Osteoblast (primary cell): ENCODE measurements around the gene MAD1L1. TPM values are rescaled to one million over a fixed set of nuclear protein-coding genes. Genes with fewer than 3 reads are reported as not detected.
"Not testable (repeated sequence)": the region's sequence is repeated elsewhere in the genome, so short reads cannot be mapped to it uniquely, and the experiment has no call there.

ENCODE experiments used
- DNase-seq: peaks from one replicate; pipeline ENCODE4 v3.0.0; 2011; ENCODE audit warnings: low spot score, mixed read lengths; ENCODE audit not compliant: insufficient read length; ENCODE audit errors: missing footprints
- H2AFZ ChIP-seq: 2 replicates; pipeline ENCODE4 v1.6.0; 2011; ENCODE audit warnings: mild to moderate bottlenecking, low read length
- H3K27ac ChIP-seq: 2 replicates; pipeline ENCODE4 v1.5.1; 2011; ENCODE audit warnings: mild to moderate bottlenecking, low read depth, low read length, moderate library complexity
- H3K27me3 ChIP-seq: 2 replicates; pipeline ENCODE4 v1.6.0; 2012; ENCODE audit warnings: mild to moderate bottlenecking, control low read depth, inconsistent platforms, low read length, moderate library complexity; ENCODE audit not compliant: insufficient read depth
- H3K36me3 ChIP-seq: 2 replicates; pipeline ENCODE4 v1.5.1; 2011; ENCODE audit warnings: mild to moderate bottlenecking, low read length, control low read depth, moderate library complexity; ENCODE audit not compliant: insufficient read depth
- H3K4me1 ChIP-seq: 2 replicates; pipeline ENCODE4 v1.5.1; 2011; ENCODE audit warnings: mild to moderate bottlenecking, low read length, control low read depth, moderate library complexity; ENCODE audit not compliant: insufficient read depth
- H3K4me2 ChIP-seq: 2 replicates; pipeline ENCODE4 v1.6.0; 2011; ENCODE audit warnings: mild to moderate bottlenecking, low read length; ENCODE audit not compliant: insufficient read depth
- H3K4me3 ChIP-seq: fragments of 200-600 bp; sonication (generic); 3 replicates; pipeline ENCODE4 v1.5.1; 2012; ENCODE audit warnings: mild to moderate bottlenecking, low read length, inconsistent platforms; ENCODE audit not compliant: insufficient read depth
- H3K79me2 ChIP-seq: 2 replicates; pipeline ENCODE4 v1.6.0; 2012; ENCODE audit warnings: mild to moderate bottlenecking, low read length, control low read depth, inconsistent platforms; ENCODE audit not compliant: insufficient read depth
- H3K9me3 ChIP-seq: 2 replicates; pipeline ENCODE4 v1.5.1; 2011; ENCODE audit warnings: low read depth, low read length, control low read depth
- H4K20me1 ChIP-seq: 2 replicates; pipeline ENCODE4 v1.6.0; 2012; ENCODE audit warnings: mild to moderate bottlenecking, low read length, control low read depth; ENCODE audit not compliant: insufficient read depth
- total RNA-seq: library from RNA; depleted of rRNA; stranded (reverse); fragments of >200 nt; gene quantifications from 2 replicates; pipeline ENCODE4 v1.2.3, GENCODE V29; 2012
- TF ChIP-seq, protein P1 (sequence below): IDR thresholded peaks from 2 replicates; pipeline ENCODE4 v1.5.1; 2011; ENCODE audit warnings: mild to moderate bottlenecking, low read depth, low read length, moderate library complexity; ENCODE audit errors: extremely low read depth

MAD1L1 gene
- total RNA-seq, 1 donor: 66.2 TPM

DNA sequence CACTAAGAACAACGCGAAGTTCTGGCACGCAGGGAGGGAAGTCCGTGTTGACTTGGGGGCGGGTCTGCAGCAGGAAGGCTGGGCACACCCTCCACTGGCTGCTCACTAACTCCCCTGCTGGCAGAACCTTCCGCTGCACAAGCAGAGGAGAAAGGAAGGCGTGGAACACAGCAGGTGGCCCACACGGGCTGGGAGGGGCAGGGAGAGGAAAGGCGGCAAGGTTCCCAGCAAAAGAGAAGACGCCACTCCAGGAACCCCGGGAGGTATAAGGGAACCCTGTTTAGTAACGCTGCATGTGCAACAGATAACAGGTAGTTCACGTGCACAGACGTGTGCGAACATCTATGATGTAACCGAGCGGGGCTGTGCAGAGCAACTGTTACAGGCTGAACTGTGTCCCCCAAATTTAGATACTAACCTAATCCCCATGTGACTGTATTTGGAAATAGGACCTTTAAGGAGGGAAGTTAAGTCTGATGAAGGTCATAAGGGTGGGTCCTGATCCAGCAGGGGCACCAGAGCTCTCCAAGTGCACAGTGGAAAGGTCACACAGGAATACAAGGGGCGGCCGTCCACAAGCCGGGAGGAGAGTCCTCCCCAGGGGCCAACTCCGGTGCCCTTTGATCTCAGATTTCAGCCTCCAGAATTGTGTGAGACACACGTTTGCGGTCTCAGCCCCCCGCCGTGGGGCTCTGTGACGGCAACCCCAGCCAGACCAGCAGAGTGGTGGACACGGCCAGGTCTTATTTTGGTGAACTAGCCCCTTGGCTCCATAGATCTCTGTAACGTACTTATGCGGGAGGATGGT lies 357.1 kb downstream of the MAD1L1 start:
- H3K4me2 ChIP-seq, H3K4me3 ChIP-seq, H3K9me3 ChIP-seq, H3K79me2 ChIP-seq, H2AFZ ChIP-seq, H3K36me3 ChIP-seq, DNase-seq, H3K27ac ChIP-seq, H4K20me1 ChIP-seq, H3K4me1 ChIP-seq, H3K27me3 ChIP-seq: not testable (repeated sequence)
- TF ChIP-seq, protein P1, sequence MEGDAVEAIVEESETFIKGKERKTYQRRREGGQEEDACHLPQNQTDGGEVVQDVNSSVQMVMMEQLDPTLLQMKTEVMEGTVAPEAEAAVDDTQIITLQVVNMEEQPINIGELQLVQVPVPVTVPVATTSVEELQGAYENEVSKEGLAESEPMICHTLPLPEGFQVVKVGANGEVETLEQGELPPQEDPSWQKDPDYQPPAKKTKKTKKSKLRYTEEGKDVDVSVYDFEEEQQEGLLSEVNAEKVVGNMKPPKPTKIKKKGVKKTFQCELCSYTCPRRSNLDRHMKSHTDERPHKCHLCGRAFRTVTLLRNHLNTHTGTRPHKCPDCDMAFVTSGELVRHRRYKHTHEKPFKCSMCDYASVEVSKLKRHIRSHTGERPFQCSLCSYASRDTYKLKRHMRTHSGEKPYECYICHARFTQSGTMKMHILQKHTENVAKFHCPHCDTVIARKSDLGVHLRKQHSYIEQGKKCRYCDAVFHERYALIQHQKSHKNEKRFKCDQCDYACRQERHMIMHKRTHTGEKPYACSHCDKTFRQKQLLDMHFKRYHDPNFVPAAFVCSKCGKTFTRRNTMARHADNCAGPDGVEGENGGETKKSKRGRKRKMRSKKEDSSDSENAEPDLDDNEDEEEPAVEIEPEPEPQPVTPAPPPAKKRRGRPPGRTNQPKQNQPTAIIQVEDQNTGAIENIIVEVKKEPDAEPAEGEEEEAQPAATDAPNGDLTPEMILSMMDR: peak; percentile 12

DNA sequence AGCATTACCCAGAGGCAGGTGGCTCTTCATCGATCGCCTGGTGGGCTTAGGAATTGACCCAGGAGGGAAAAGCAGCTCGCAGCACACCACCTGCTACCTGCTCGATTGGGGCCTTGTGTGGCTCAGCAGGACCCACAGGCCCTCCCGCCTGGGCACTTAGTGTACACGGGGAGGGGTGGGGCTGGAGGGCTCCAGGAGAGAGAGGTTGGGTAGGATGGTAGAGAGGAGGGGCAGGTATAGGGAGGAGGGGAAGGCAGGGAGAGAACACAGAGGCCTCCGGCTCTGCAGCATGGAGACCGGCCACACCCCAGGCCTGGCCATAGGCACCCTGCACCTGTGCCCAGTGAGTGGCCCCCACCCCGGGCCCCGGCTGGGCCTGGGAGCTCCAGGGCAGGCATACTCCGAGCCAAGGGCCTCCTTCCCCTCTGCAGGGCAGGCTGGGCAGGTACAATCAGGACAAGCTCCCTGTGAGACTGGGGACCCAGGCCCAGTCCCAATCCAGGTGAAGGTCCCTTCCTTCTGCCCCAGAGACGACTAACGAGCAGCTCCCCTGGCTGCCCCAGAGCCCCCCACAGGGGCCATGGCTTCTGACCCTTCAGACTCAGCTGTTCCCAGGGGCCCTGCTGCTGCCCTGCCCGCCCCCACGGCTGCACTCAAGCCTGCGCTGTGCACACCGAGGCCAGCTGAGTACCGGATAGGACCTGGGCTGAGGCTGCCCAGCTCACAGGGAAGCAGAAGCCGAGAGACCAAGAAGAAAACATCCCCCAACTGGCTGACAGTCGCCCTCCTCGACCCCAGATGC lies 358.0 kb downstream of the MAD1L1 start:
- H3K27me3 ChIP-seq, H3K27ac ChIP-seq, H3K9me3 ChIP-seq, H3K4me3 ChIP-seq, H3K4me1 ChIP-seq, H4K20me1 ChIP-seq, H2AFZ ChIP-seq, H3K4me2 ChIP-seq, H3K79me2 ChIP-seq, H3K36me3 ChIP-seq, DNase-seq: not testable (repeated sequence)

DNA sequence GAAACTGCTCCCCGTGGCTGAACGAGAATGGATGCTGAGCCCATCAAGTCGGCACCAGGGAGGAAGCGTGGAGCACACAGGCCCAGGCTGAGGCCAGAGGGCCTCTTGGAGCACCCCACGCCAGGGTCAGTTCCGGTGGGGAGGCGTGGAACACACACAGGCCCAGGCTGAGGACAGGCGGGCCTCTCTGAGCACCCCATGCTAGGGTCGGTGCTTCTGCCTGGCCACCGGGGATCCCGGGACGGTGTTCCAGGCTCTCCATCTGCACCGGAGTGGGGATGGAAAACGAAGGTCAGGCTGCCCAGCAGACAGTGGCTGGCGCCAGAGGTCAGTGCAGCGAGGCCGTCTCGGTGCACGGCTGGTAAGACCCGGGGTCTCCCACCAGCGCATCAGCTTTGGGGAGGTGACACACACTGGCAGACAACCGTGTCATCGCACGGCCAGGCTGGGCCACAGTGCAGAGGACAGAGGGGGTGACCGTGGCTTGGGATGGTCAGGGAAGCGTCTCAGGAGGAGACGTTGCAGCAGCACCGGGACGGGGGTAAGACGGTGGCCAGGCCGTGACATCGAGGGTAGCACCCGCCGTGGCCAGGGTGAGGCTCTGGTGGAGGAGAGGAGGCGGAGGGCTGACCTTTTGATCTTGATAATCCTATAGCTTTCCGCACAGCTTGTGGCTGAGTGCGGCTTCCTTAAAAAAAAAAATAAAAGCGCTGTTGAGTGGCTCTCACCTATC lies 358.7 kb downstream of the MAD1L1 start:
- Histone ChIP-seq H2AFZ (no peak overlapping the region), H3K9me3 (no peaks in the 10 kb centered on the region), H3K79me2 (no peaks in the 10 kb centered on the region), H3K4me3 (no peak overlapping the region), H3K4me1 (no peaks in the 10 kb centered on the region), H3K36me3 (peaks cover 3% of the 10 kb centered on the region), H4K20me1 (peaks cover 2% of the 10 kb centered on the region), H3K4me2 (no peak overlapping the region), H3K27me3 (no peaks in the 10 kb centered on the region), H3K27ac (no peak overlapping the region)
- no peak for DNase-seq
- TF ChIP-seq, protein P1: no peak

DNA sequence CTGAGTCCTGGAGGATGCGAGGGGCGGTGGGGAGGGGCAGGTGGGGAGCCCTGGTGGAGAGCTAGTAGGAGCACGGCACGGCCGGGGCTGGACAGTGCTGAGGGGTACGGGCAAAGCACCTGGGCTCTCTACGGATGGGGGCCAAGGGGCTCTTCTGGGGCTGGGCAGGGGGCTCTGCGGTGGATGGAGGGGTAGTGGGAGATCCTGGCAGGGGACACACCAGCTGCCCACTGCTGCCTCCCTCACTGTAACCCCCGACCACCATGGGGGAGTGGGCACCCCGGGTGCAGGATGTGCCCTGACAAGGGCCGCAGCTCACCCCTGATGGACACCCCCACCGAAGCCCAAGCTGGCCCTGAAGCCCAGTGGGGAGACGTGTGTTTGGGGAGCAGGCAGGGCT lies 359.3 kb downstream of the MAD1L1 start:
- H2AFZ ChIP-seq: no peak overlapping the region
- peaks cover 2% of the 10 kb centered on the region for H4K20me1 ChIP-seq
- TF ChIP-seq, protein P1: no peak
- no peak overlapping the region for H3K27ac ChIP-seq
- no peak overlapping the region for H3K4me2 ChIP-seq
- H3K4me1 ChIP-seq: no peaks in the 10 kb centered on the region
- no peaks in the 10 kb centered on the region for H3K36me3 ChIP-seq
- no peaks in the 10 kb centered on the region for H3K9me3 ChIP-seq
- no peak overlapping the region for H3K4me3 ChIP-seq
- no peaks in the 10 kb centered on the region for H3K27me3 ChIP-seq
- no peaks in the 10 kb centered on the region for H3K79me2 ChIP-seq
- DNase-seq: no peak
